Panc1 (cell line): Measurements from ENCODE around the gene MED13L. TPM values are rescaled to one million over a fixed set of nuclear protein-coding genes. Genes with fewer than 3 reads are reported as not detected.

Source experiments
- ATAC-seq: fragments of 200-7000 bp; cut with Tn5 transposase; 2 replicates; pipeline ENCODE4 v1.9.1; 2020; ENCODE audit warnings: mild to moderate bottlenecking, moderate library complexity
- BruUV-seq: library from RNA; stranded (reverse); fragments of 400-500 nt; replicated peaks from 2 replicates; lab custom pipeline; 2021; lab: Mats Ljungman, UMichigan
- CTCF ChIA-PET: fragments of 300-600 bp; sonication (Branson Sonifier 250); formaldehyde crosslinking; loops from one replicate; lab custom pipeline; 2022; ENCODE audit warnings: antibody characterized with exemption; lab: Charles Lee
- POLR2A ChIA-PET: fragments of 300-600 bp; sonication (Branson Sonifier 250); formaldehyde crosslinking; loops from one replicate; lab custom pipeline; 2022; ENCODE audit warnings: antibody characterized with exemption; lab: Charles Lee
- DNase-seq: peaks from one replicate; pipeline ENCODE4 v3.0.0-alpha.2; 2010; ENCODE audit warnings: low read depth, low spot score
- H3K27ac ChIP-seq: 2 replicates; pipeline ENCODE4 v1.5.1; 2011; ENCODE audit warnings: mild to moderate bottlenecking, low read length, inconsistent platforms
- H3K27me3 ChIP-seq: fragments of 200-500 bp; sonication (Bioruptor generic); 2 replicates; pipeline ENCODE4 v1.6.0; 2014; ENCODE audit warnings: low read length, inconsistent platforms; ENCODE audit not compliant: control insufficient read depth, insufficient read depth
- H3K36me3 ChIP-seq: fragments of 200-500 bp; sonication (Bioruptor generic); 2 replicates; pipeline ENCODE4 v1.5.1; 2014; ENCODE audit warnings: inconsistent platforms, mild to moderate bottlenecking, low read length, moderate library complexity; ENCODE audit not compliant: control insufficient read depth, insufficient read depth
- H3K4me1 ChIP-seq: 2 replicates; pipeline ENCODE4 v1.5.1; 2011; ENCODE audit warnings: inconsistent platforms, mild to moderate bottlenecking, low read length, moderate library complexity; ENCODE audit not compliant: control insufficient read depth, insufficient read depth
- H3K4me3 ChIP-seq, 2 experiments: 2 replicates each; pipeline ENCODE4 v1.5.1; 2011 to 2012; ENCODE audit warnings: low read depth in 2 of 2, low read length in 2 of 2, mild to moderate bottlenecking in 2 of 2, inconsistent platforms in 1 of 2, moderate library complexity in 1 of 2
- H3K9me3 ChIP-seq: fragments of 200-500 bp; sonication (Bioruptor generic); 2 replicates; pipeline ENCODE4 v1.5.1; 2014; ENCODE audit warnings: low read depth, mild to moderate bottlenecking, inconsistent platforms, low read length, moderate library complexity; ENCODE audit not compliant: control insufficient read depth, insufficient read depth
- POLR2AphosphoS5 ChIP-seq: IDR thresholded peaks from 2 replicates; pipeline ENCODE4 v1.6.1; 2012; ENCODE audit warnings: mild to moderate bottlenecking, low read depth, low read length, moderate library complexity
- SIN3A ChIP-seq: IDR thresholded peaks from 2 replicates; pipeline ENCODE4 v1.6.1; 2012; ENCODE audit warnings: low read depth, mild to moderate bottlenecking, low read length, moderate library complexity, borderline replicate concordance; ENCODE audit not compliant: insufficient read depth
- TCF7L2 ChIP-seq: IDR thresholded peaks from 2 replicates; pipeline ENCODE4 v1.6.1; 2011; ENCODE audit warnings: mild to moderate bottlenecking, low read depth, low read length, inconsistent platforms
- in situ Hi-C: cut with HindIII; loops from 2 replicates; pipeline ENCODE4 v1.10.0; 2016; ENCODE audit warnings: low sequenced_read_pairs, low pct_unique_long_range_greater_than_20kb
- intact Hi-C: fragments of 100-400 bp; cut with micrococcal nuclease; formaldehyde crosslinking; loops from one replicate; pipeline ENCODE4 v1.10.0; 2022; ENCODE audit not compliant: unreplicated experiment
- total RNA-seq: library from RNA; stranded (reverse); gene quantifications from one replicate; pipeline ENCODE4 v1.2.1, GENCODE V29; 2021; ENCODE audit not compliant: unreplicated experiment
- TF ChIP-seq, protein P1 (sequence below): fragments of 450-650 bp; IDR thresholded peaks from 2 replicates; pipeline ENCODE4 v1.5.1; 2017; ENCODE audit warnings: mild to moderate bottlenecking
- TF ChIP-seq, protein P2 (sequence below), 2 experiments: IDR thresholded peaks; 2 replicates each; pipeline ENCODE4 v1.6.1; 2011 to 2012; ENCODE audit warnings: low read depth in 2 of 2, control low read depth in 1 of 2, low read length in 1 of 2, mild to moderate bottlenecking in 1 of 2, moderate library complexity in 1 of 2; ENCODE audit not compliant: insufficient read depth in 1 of 2

MED13L gene
- total RNA-seq, 1 experiment from 2014 or later = 170 TPM

DNA sequence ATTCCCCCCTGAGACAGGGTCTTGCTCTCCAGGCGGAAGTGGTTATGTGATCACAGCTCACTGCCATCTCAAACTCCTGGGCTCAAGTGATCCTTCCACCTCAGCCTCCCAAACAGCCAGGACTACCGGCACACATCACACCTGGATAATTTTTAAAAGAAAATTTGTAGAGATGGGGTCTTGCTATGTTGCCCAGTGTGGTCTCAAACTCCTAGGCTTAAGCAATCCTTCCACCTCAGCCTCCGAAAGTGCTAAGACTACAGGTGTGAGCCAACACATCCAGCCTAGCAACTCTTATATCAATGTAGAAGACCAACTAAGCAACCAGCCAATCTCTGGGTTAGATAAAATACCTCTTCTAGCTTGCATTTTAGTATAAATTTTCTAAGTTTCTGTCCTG lies 297.2 kb downstream of the MED13L start:
- ATAC-seq (no peak), DNase-seq (no peak)
- peaks cover 35% of the 10 kb centered on the region for H3K36me3 ChIP-seq
- no peaks in the 10 kb centered on the region for H3K27me3 ChIP-seq
- H3K4me3 ChIP-seq = no peak overlapping the region
- no TSS peak for BruUV-seq
- intact Hi-C loops = no loop called here
- no peaks in the 10 kb centered on the region for H3K9me3 ChIP-seq
- no peaks in the 10 kb centered on the region for H3K4me1 ChIP-seq
- ChIA-PET POLR2A (no interaction called here), CTCF (no interaction called here)
- H3K27ac ChIP-seq = no peak overlapping the region
- no peak for TF ChIP-seq SIN3A
- TF ChIP-seq, protein P1, sequence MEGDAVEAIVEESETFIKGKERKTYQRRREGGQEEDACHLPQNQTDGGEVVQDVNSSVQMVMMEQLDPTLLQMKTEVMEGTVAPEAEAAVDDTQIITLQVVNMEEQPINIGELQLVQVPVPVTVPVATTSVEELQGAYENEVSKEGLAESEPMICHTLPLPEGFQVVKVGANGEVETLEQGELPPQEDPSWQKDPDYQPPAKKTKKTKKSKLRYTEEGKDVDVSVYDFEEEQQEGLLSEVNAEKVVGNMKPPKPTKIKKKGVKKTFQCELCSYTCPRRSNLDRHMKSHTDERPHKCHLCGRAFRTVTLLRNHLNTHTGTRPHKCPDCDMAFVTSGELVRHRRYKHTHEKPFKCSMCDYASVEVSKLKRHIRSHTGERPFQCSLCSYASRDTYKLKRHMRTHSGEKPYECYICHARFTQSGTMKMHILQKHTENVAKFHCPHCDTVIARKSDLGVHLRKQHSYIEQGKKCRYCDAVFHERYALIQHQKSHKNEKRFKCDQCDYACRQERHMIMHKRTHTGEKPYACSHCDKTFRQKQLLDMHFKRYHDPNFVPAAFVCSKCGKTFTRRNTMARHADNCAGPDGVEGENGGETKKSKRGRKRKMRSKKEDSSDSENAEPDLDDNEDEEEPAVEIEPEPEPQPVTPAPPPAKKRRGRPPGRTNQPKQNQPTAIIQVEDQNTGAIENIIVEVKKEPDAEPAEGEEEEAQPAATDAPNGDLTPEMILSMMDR = no peak
- no peak for TF ChIP-seq POLR2AphosphoS5
- TF ChIP-seq, protein P2, sequence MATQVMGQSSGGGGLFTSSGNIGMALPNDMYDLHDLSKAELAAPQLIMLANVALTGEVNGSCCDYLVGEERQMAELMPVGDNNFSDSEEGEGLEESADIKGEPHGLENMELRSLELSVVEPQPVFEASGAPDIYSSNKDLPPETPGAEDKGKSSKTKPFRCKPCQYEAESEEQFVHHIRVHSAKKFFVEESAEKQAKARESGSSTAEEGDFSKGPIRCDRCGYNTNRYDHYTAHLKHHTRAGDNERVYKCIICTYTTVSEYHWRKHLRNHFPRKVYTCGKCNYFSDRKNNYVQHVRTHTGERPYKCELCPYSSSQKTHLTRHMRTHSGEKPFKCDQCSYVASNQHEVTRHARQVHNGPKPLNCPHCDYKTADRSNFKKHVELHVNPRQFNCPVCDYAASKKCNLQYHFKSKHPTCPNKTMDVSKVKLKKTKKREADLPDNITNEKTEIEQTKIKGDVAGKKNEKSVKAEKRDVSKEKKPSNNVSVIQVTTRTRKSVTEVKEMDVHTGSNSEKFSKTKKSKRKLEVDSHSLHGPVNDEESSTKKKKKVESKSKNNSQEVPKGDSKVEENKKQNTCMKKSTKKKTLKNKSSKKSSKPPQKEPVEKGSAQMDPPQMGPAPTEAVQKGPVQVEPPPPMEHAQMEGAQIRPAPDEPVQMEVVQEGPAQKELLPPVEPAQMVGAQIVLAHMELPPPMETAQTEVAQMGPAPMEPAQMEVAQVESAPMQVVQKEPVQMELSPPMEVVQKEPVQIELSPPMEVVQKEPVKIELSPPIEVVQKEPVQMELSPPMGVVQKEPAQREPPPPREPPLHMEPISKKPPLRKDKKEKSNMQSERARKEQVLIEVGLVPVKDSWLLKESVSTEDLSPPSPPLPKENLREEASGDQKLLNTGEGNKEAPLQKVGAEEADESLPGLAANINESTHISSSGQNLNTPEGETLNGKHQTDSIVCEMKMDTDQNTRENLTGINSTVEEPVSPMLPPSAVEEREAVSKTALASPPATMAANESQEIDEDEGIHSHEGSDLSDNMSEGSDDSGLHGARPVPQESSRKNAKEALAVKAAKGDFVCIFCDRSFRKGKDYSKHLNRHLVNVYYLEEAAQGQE (IDR thresholded peaks at IDR 0.05; ENCODE audit: insufficient read depth in 1 of 2, low read depth in 2 of 2, low read length in 1 of 2) = no peak
- no peak for TF ChIP-seq TCF7L2
- in situ Hi-C loops = no loop called here

DNA sequence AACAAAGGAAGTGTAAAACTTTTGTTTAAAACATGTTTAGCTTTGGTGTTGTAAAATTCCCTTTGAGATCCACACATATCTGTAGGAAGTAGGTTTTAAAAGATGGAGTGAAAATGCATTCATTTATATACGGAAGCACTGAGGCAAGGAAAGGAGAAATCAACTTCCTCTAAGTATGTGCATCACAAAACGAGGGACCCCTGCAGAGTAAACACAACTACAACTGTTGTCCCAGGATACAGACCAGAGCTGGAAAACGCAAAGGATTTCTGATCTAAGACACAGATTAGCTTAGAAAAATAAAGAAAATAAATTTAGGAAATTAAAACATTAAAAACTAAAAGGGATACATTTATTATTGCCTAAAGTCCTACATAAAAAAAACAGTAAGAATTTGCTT lies 297.6 kb downstream of the MED13L start:
- intact Hi-C loops (no loop called here), in situ Hi-C loops (no loop called here)
- H3K4me1 ChIP-seq = no peaks in the 10 kb centered on the region
- H3K36me3 ChIP-seq = peaks cover 38% of the 10 kb centered on the region
- ChIA-PET POLR2A (no interaction called here), CTCF (no interaction called here)
- H3K27me3 ChIP-seq = no peaks in the 10 kb centered on the region
- no TSS peak for BruUV-seq
- no peak for TF ChIP-seq TCF7L2
- TF ChIP-seq, protein P1 = no peak
- TF ChIP-seq POLR2AphosphoS5 = no peak
- TF ChIP-seq SIN3A = no peak
- TF ChIP-seq, protein P2 (IDR thresholded peaks at IDR 0.05; ENCODE audit: insufficient read depth in 1 of 2, low read depth in 2 of 2, low read length in 1 of 2) = no peak
- ATAC-seq (no peak), DNase-seq (no peak)
- H3K27ac ChIP-seq = no peak overlapping the region
- no peaks in the 10 kb centered on the region for H3K9me3 ChIP-seq
- H3K4me3 ChIP-seq = no peak overlapping the region
